Sigmoid colon (tissue), 7 donors: ENCODE measurements around the gene CPLX3. TPM values are rescaled to one million over a fixed set of nuclear protein-coding genes. Genes with fewer than 3 reads are reported as not detected.
A peak's percentile ranks its signal among the peaks of the same experiment; 100 is the strongest.

Experiments used
- DNase-seq: peaks from one replicate; pipeline ENCODE4 v3.0.0-alpha.2; 2019
- H3K27ac ChIP-seq, 4 donors: fragments of 200-600 bp; sonication (generic); one replicate each; pipeline ENCODE4 v1.5.1; 2016 to 2019; ENCODE audit warnings: mild to moderate bottlenecking in 1 of 4
- H3K27me3 ChIP-seq, 3 donors: fragments of 200-600 bp; sonication (generic); one replicate each; pipeline ENCODE4 v1.5.1; 2019; ENCODE audit warnings: mild to moderate bottlenecking in 1 of 3
- H3K36me3 ChIP-seq, 4 donors: fragments of 200-600 bp; sonication (generic); one replicate each; pipeline ENCODE4 v1.5.1; 2016 to 2019
- H3K4me1 ChIP-seq, 4 donors: fragments of 200-600 bp; sonication (generic); one replicate each; pipeline ENCODE4 v1.5.1; 2017 to 2019
- H3K4me3 ChIP-seq, 4 donors: fragments of 200-600 bp; sonication (generic); one replicate each; pipeline ENCODE4 v1.5.1; 2017 to 2019; ENCODE audit warnings: mild to moderate bottlenecking in 2 of 4, moderate library complexity in 1 of 4
- H3K9me3 ChIP-seq, 4 donors: fragments of 200-600 bp in 3 of 4; sonication (generic) in 3 of 4; one replicate each; pipeline versions ENCODE4 v1.5.1 to v1.6.1; 2013 to 2019
- EP300 ChIP-seq, 4 donors: sonication (generic); formaldehyde crosslinking; IDR thresholded peaks; one replicate each; pipeline ENCODE4 v1.6.1; 2017; ENCODE audit warnings: antibody characterized with exemption in 4 of 4
- POLR2A ChIP-seq, 2 donors: fragments of 450-650 bp; IDR thresholded peaks; one replicate each; pipeline ENCODE4 v1.6.1; 2016; ENCODE audit warnings: antibody characterized with exemption in 2 of 2, mild to moderate bottlenecking in 2 of 2, moderate library complexity in 2 of 2
- POLR2AphosphoS5 ChIP-seq, 4 donors: sonication (generic); formaldehyde crosslinking; IDR thresholded peaks; one replicate each; pipeline ENCODE4 v1.6.1; 2017; ENCODE audit warnings: antibody characterized with exemption in 4 of 4
- WGBS, 2 donors: extraction: QIAGEN DNeasy Blood & Tissue Kit; methylation state at CpG; one replicate each; pipeline ENCODE4 v1.1.7; 2013; 5-methylcytosine and 5-hydroxymethylcytosine counted together
- intact Hi-C: fragments of 100-400 bp; cut with DNase I; formaldehyde crosslinking; loops from one replicate; pipeline ENCODE4 v1.15.1; 2023
- polyA plus RNA-seq, 3 donors: library from polyadenylated mRNA; stranded (reverse); fragments of 200-250 nt; gene quantifications; one replicate each; pipeline ENCODE4 v1.2.3, GENCODE V29; 2013
- total RNA-seq, 4 donors: library from RNA; depleted of rRNA; stranded (reverse); fragments of >200 nt; gene quantifications; one replicate each; pipeline ENCODE4 v1.1.0, GENCODE V29; 2016
- TF ChIP-seq, protein P1 (sequence below), 4 experiments: fragments of 450-650 bp in 3 of 4; fragments of 200-600 bp in 1 of 4; IDR thresholded peaks; one replicate each; pipeline ENCODE4 v1.5.1; 2016 to 2019; ENCODE audit warnings: antibody characterized with exemption in 4 of 4, mild to moderate bottlenecking in 3 of 4, moderate library complexity in 2 of 4
- donor health status: healthy with polysubstance abuse.
- donor health status: Bipolar disorder and iron deficiency.
- donor health status: healthy.

Gene CPLX3
- total and polyA plus RNA-seq, 7 donors: 0.28 to 0.41 TPM; not detected in 5

DNA sequence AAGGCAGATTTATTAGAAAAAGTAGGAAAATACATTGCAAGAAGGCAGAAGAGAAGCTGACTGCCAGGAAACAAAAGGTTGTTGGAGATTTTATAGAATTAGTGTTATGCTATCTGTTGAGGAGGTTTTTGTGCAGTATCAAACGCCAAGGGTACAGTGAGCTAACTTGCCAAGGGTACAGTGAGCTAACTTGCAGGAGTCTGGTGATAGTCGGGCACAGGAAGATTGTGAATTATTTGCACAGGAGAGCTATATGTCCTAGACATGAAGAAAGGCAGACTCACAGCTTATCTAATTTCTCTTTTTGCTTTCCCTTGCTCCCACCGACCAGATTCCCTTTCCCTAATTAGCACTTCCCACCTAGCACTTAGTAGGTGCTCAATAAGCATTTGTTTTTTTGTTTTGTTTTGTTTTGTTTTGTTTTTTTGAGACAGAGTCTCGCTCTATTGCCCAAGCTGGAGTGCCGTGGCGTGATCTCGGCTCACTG lies 47.2 kb upstream of the CPLX3 start:
- WGBS, 2 donors: 40 to 56% methylated on average over 7 of the region's 7 CpGs
- Histone ChIP-seq H3K27ac (no peak overlapping the region), H3K27me3 (no peaks in the 10 kb centered on the region), H3K4me1 (peaks cover 0 to 37% (median 27%) of the 10 kb centered on the region in 4 donors), H3K36me3 (no peaks in the 10 kb centered on the region), H3K9me3 (no peaks in the 10 kb centered on the region), H3K4me3 (no peak overlapping the region)
- TF ChIP-seq EP300 (IDR thresholded peaks at IDR 0.05) (no peak), POLR2AphosphoS5 (IDR thresholded peaks at IDR 0.05) (no peak), POLR2A (IDR thresholded peaks at IDR 0.05) (no peak)
- TF ChIP-seq, protein P1, sequence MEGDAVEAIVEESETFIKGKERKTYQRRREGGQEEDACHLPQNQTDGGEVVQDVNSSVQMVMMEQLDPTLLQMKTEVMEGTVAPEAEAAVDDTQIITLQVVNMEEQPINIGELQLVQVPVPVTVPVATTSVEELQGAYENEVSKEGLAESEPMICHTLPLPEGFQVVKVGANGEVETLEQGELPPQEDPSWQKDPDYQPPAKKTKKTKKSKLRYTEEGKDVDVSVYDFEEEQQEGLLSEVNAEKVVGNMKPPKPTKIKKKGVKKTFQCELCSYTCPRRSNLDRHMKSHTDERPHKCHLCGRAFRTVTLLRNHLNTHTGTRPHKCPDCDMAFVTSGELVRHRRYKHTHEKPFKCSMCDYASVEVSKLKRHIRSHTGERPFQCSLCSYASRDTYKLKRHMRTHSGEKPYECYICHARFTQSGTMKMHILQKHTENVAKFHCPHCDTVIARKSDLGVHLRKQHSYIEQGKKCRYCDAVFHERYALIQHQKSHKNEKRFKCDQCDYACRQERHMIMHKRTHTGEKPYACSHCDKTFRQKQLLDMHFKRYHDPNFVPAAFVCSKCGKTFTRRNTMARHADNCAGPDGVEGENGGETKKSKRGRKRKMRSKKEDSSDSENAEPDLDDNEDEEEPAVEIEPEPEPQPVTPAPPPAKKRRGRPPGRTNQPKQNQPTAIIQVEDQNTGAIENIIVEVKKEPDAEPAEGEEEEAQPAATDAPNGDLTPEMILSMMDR (IDR thresholded peaks at IDR 0.05): no peak
- DNase-seq: no peak
- intact Hi-C loops: no loop called here

DNA sequence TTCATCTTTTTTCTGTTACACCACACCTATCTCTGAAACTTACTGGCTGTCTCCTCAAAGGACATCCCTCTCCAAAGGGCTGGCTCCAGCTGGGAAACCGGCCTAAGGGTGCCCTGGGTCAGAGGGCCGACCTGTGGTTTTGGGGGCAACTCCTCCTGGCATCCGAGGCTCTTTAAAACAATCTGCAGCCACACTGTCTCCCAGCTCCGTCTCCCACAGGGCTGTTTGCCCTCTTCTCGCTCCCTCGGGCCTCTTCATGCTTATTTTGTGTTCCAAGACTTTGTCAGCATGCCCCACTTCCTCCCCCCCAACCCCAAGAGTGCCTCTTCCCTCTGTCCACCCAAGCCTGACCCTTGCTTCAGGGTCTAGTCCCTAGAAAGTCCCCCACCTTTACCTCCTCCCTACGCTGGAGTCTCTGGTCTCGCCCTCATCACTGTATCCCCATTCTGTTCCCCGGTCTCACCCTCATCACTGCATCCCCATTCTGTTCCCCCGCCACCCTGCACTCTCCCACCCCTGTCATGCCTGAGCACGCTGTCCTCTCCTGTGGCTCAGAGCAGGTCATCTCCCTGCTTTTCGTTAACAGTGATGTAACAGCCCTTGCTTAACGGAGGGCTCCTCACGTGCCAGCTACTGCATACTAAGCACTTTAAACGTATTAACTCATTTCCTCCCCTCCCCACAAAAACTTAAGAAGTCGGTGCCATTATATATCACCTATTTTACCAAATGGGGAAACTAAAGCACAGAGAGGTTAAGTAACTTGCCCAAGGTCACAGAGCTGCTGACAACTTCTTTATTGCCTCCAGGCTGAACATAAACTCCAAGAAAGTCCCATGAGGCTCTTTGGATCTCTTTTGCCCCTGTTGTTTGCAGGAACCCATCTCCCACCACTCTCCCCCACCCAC lies 45.6 kb upstream of the CPLX3 start:
- Histone ChIP-seq H3K27me3 (no peaks in the 10 kb centered on the region), H3K36me3 (no peaks in the 10 kb centered on the region), H3K4me1 (peaks cover 0 to 53% (median 40%) of the 10 kb centered on the region in 4 donors), H3K9me3 (no peaks in the 10 kb centered on the region), H3K4me3 (peak overlapping the region in 2 of 4 donors; percentile 85 to 92), H3K27ac (peak overlapping the region in 1 of 4 donors; percentile 31)
- no peak for DNase-seq
- intact Hi-C loops: loop anchor here (5.0 kb wide), 2 partner anchors 122 to 238 kb away; partner anchors contain the start of gene ARID3B
- WGBS, 2 donors: 31 to 35% methylated on average over 16 of the region's 16 CpGs
- TF ChIP-seq EP300 (IDR thresholded peaks at IDR 0.05) (no peak), POLR2AphosphoS5 (IDR thresholded peaks at IDR 0.05) (no peak), POLR2A (IDR thresholded peaks at IDR 0.05) (no peak)
- TF ChIP-seq, protein P1 (IDR thresholded peaks at IDR 0.05): no peak

DNA sequence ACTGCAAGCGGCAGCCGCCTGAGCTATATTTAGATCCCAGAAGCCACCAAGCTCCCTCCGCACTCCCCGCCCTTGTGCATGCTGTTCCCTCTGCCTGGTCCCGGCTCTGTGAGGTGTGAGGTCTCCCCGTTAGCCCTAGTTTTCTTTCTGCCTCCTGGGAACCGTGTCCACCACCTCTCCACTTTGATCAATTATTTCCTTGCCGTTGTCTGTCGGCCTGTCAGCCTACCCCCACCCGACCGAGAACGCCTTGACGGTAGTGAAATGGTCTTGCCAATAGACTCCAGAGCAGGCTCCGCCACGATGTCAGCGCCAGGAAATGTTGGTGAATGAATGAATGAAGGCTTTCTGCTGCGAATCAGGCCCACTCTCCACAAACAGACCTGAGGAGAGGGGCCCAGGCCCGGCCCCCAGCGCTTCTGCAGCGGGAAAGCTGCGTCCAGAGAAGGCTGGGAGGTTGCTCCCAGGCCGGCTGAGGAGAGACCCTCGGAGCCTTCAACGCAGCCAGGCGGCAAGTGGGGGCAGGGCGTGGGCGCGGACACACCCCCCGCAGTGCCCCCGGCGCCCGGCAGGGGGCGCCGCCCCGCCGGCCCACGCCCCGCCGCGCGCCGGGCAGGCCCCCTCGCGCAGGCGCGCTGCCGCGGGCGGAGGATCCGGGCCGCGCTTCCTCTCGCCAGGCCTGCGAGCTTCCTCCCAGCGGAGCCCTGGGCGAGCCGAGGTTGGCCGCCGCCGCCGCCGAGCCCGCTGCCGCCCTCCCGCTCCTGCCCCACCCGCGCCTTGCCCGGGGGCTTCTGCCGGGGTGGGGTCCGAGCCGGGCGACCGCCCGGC lies 44.8 kb upstream of the CPLX3 start, which contains the start of gene CSK:
TSS of gene CSK (plus strand) at position 650 of the 828 bp plus-strand sequence. CDS start 16,218 bp downstream, outside the sequence.
- H3K27me3 ChIP-seq: no peaks in the 10 kb centered on the region
- WGBS, 2 donors: 1% methylated on average over 74 of the region's 74 CpGs
- TF ChIP-seq, protein P1 (IDR thresholded peaks at IDR 0.05): peak in 3 of 4 experiments; percentile 14 to 54 (median 26)
- peak in 2 of 4 donors; percentile 57 to 61 for TF ChIP-seq POLR2AphosphoS5 (IDR thresholded peaks at IDR 0.05)
- TF ChIP-seq POLR2A (IDR thresholded peaks at IDR 0.05): no peak
- no peak for TF ChIP-seq EP300 (IDR thresholded peaks at IDR 0.05)
- H3K4me3 ChIP-seq: peak within 1 kb of the TSS; percentile 48 to 92 (median 78)
- peak; percentile 86 for DNase-seq
- intact Hi-C loops: loop anchor here (1.0 to 5.0 kb wide), 4 partner anchors 19 to 239 kb away; partner anchors contain the start of genes ARID3B and ULK3
- H3K4me1 ChIP-seq: peaks cover 0 to 60% (median 46%) of the 10 kb centered on the region in 4 donors
- peak within 1 kb of the TSS; percentile 77 to 93 (median 82) for H3K27ac ChIP-seq
- H3K36me3 ChIP-seq: no peaks in the 10 kb centered on the region
- no peaks in the 10 kb centered on the region for H3K9me3 ChIP-seq

DNA sequence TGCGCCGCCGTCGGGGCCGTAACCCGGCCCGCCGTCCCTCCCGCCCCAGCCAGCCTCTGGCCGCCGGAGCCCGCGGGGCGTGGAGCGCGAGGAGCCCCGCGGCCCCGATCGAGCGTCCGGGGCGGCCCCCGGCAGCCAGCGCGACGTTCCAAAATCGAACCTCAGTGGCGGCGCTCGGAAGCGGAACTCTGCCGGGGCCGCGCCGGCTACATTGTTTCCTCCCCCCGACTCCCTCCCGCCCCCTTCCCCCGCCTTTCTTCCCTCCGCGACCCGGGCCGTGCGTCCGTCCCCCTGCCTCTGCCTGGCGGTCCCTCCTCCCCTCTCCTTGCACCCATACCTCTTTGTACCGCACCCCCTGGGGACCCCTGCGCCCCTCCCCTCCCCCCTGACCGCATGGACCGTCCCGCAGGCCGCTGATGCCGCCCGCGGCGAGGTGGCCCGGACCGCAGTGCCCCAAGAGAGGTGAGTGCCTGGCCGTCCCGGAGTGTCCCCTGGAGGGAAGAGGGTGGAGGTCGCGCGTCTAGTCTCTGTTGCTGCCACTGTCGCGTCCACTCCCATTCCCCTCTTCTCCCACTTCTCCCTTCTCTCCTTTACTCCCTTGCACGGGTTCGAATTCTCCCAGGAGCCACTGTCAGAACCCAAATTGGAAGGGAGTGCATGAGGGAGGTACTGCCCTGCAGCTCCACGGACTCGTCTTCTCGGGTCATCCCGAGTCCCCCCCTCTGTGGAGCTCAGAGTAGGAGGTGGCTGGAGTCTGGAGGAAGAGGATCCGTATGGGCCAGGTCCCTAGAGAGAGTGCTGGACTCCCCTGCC lies 44.0 kb upstream of the CPLX3 start:
- peaks cover 0 to 64% (median 54%) of the 10 kb centered on the region in 4 donors for H3K4me1 ChIP-seq
- peak overlapping the region; percentile 48 to 92 (median 78) for H3K4me3 ChIP-seq
- no peaks in the 10 kb centered on the region for H3K27me3 ChIP-seq
- H3K36me3 ChIP-seq: no peaks in the 10 kb centered on the region
- intact Hi-C loops: loop anchor here (1.0 to 5.0 kb wide), 4 partner anchors 18 to 240 kb away; partner anchors contain the start of genes ARID3B and ULK3
- TF ChIP-seq POLR2A (IDR thresholded peaks at IDR 0.05) (no peak), POLR2AphosphoS5 (IDR thresholded peaks at IDR 0.05) (no peak), EP300 (IDR thresholded peaks at IDR 0.05) (no peak)
- TF ChIP-seq, protein P1 (IDR thresholded peaks at IDR 0.05): no peak
- H3K27ac ChIP-seq: peak overlapping the region; percentile 77 to 93 (median 82)
- no peaks in the 10 kb centered on the region for H3K9me3 ChIP-seq
- no peak for DNase-seq
- WGBS, 2 donors: 0% methylated on average over 72 of the region's 72 CpGs
